Fibroblast of skin of abdomen (primary cell): ENCODE data around the gene PHF1.
A peak's percentile ranks its signal among the peaks of the same experiment; 100 is the strongest.

Experiments used
- DNase-seq: peaks from one replicate; pipeline ENCODE4 v3.0.0-alpha.2; 2013

The PHF1 gene

GRCh38 chr6:33433001-33433543 lies 22.3 kb downstream of the PHF1 start:
- no peak for DNase-seq

DNA sequence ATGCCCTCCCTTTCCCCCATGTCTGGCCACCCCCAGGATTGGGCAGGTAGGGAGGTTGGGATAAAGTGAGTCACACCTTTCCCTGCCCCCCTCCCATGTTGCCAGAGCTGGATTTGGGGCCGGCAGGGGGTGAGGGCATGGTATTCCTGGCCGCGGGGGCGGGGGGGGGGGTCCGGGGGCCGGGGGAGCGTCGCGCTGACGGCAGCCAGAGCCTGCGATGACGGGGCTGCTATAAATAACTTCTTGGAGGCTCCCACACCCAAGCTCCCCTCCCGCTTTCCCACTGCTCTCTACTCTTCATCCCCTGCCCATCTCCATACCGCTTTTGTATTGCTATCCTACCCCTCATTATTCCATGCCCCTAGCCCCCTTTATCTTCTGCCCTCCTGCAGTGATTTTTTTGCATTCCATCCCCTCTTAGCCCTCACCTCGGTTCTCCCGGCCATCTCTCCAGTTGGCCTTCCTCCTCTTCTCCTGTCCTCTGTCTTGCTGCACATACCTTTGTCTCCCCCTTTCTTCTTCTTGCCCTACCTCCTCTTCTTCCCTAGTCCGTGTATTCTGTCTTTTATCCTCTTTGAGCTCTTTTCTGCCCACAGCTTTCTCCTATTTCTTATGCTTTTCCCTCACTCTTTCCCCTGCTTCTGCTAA lies 22.9 kb downstream of the PHF1 start:
- DNase-seq = no peak

- no peak for DNase-seq
Measured at GRCh38 chr6:33434961-33435360, 24.1 kb downstream of the PHF1 start.

- no peak for DNase-seq
Measured at GRCh38 chr6:33437666-33438065, 26.9 kb downstream of the PHF1 start.

- DNase-seq = no peak
Measured at GRCh38 chr6:33438978-33439594, 28.3 kb downstream of the PHF1 start.

DNA sequence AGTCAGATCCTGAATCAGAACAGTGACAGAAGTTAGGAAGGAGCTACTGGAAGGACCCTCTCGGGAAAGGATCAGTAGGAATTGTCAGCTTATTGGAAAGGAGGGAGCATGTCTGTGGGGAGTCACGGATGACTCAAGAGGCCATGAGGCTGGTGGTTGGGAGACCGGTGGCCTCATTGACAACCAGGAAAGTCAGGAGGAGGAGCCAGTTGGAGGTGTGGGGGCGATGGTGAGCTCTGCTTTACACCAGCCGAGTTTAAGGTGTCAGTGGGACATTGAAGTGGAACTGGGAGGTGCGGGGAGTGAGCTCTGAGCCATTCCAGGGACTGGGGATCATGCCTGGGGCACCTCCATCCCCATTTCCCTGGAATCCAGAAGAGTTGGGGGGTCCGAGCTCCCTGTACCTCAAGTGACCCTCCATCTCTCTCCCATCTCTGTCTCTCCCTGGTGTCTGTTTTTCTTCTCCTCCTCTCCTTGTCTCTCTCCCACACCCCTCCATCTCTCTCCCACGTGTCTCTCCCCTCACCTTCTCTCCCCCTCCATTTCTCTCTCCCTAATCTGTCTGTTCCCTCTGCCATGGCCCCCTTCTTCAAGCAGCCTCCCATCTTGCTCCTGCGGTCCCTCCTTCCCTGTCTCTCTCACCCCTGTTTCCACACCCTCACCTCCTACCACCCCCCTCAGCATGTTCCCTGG lies 29.3 kb downstream of the PHF1 start:
- DNase-seq = no peak

- DNase-seq = no peak
Measured at GRCh38 chr6:33440649-33441309, 30.0 kb downstream of the PHF1 start.

GRCh38 chr6:33441457-33441856 lies 30.6 kb downstream of the PHF1 start:
- DNase-seq = no peak

GRCh38 chr6:33442283-33442682 lies 31.5 kb downstream of the PHF1 start:
- DNase-seq = no peak

GRCh38 chr6:33443025-33443424 lies 32.2 kb downstream of the PHF1 start:
- no peak for DNase-seq

- no peak for DNase-seq
Measured at GRCh38 chr6:33443619-33444504, 33.0 kb downstream of the PHF1 start.

- no peak for DNase-seq
Measured at GRCh38 chr6:33445119-33445603, 34.3 kb downstream of the PHF1 start.

DNA sequence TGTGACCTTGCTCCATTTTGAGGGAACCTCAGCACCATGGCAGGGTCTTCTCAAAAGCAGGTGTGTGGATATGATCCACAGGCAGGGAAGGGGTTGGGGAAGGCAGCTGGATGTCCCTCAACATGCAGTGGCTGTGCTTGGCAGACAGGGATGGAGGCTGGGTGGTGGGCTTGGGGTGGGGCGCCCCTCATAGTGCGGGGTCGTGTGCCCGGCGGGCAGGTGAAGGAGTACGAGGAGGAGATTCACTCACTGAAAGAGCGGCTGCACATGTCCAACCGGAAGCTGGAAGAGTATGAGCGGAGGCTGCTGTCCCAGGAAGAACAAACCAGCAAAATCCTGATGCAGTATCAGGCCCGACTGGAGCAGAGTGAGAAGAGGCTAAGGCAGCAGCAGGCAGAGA lies 35.5 kb downstream of the PHF1 start:
- no peak for DNase-seq

DNA sequence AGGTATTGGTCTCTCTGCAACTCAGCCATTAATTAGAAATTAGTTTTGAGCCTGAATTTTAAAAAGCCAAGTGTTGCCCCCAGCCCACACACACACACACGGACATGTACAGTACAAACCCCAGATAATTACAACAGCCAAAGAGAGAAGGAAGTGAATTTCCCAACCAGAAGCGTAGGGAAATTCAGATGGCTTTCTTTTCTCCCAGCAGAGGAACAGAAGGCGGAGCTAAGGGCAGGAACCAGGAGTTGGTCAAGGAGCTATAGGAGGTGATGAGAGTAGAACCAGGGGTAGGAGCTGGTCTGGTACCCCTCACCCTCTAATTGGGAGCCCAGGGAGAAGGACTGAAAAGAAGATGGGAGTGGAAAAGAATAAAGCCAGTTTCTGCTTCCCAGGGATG lies 39.6 kb downstream of the PHF1 start:
- DNase-seq = no peak

DNA sequence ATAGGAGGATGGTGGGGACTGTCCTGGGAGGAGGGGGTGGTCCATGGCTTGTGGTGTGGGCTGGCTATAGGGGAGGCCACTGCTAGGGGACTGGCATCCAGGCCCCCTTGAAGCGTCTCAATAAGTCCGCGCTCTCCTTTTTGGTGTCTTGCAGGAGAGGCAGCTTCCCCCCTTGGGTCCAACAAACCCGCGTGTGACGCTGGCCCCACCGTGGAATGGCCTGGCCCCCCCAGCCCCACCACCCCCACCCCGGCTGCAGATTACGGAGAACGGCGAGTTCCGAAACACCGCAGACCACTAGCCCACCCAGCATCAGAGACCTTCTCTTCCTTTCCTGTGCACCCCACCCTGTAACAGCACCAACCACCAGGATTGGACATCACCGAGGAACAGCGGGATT lies 40.8 kb downstream of the PHF1 start:
- DNase-seq = no peak

- no peak for DNase-seq
Measured at GRCh38 chr6:33452496-33452895, 41.7 kb downstream of the PHF1 start.

DNA sequence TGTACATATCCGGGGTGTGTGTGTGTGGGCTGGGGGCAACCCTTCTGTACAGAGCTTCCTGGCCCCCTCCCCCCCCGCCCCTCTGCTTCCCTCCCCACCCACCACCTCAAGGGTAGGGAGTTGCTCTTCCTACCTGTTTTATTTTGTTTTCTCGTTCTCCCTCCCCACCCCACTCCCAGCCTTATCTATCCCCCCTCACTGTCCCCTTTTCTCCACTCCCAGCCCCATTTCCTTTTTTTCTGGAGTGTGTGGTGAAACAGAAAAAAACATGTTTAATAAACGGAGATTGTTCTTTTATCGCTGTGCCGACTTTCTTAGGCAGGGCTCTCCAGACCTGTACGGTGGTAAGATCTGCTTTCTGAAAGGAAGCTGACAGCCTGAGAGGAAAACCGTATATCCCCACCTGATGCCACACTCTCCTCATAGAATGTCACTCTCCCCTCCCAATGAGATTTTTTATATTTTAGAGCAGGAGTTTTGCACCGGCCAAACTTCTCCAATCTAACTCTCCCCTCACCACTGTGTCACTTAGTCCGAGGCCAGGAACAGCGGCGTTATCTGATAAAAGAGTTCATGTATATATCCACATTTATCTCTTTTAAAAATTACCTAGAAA lies 42.7 kb downstream of the PHF1 start:
- no peak for DNase-seq

- DNase-seq = peak; percentile 95
Measured at GRCh38 chr6:33454009-33454946, 43.5 kb downstream of the PHF1 start, which contains the start of gene ZBTB9. Gene ZBTB9 (plus strand): TSS chr6:33454576. CDS start chr6:33455101, 525 bp downstream.

DNA sequence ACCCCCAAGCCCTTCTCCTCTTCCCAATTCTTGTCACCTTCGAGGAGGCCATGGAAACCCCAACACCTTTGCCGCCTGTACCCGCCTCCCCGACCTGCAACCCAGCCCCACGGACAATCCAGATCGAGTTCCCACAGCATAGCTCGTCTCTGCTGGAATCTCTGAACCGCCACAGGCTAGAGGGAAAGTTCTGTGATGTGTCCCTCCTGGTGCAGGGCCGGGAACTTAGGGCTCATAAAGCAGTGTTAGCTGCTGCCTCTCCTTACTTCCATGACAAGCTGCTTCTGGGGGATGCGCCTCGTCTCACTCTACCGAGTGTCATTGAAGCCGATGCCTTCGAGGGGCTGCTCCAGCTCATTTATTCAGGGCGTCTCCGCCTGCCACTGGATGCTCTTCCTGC lies 44.2 kb downstream of the PHF1 start:
- DNase-seq = no peak

GRCh38 chr6:33456156-33456555 lies 45.3 kb downstream of the PHF1 start:
- no peak for DNase-seq
